ENCODE measurements around the gene ARHGAP29.

Gene ARHGAP29

DNA sequence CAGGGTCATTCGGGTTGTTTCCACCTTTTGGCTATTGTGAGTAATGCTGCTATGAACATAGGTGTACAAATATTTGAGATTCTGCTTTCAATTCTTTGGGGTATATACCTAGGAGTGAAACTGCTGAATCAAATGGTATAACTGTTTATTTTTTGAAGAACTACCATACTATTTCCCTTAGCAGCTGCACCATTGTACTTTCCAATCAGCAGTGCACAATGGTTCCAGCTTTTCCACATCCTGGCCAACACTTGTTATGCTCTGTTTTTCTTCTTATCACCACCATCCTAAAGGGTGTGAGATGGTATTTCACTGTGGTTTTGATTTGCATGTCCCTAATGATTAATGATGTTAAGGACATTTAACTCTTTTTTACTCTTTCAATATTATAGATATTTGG lies 112.8 kb downstream of the ARHGAP29 start:
- no peak for DNase-seq (ENCODE audit: low read depth)

GRCh38 chr1:94122201-94122970 lies 115.0 kb downstream of the ARHGAP29 start:
- no peak for DNase-seq (ENCODE audit: low read depth)
